ENCODE results near the gene TASP1.
"Not testable (repeated sequence)": the region's sequence is repeated elsewhere in the genome, so short reads cannot be mapped to it uniquely, and the experiment has no call there.

The TASP1 gene

DNA sequence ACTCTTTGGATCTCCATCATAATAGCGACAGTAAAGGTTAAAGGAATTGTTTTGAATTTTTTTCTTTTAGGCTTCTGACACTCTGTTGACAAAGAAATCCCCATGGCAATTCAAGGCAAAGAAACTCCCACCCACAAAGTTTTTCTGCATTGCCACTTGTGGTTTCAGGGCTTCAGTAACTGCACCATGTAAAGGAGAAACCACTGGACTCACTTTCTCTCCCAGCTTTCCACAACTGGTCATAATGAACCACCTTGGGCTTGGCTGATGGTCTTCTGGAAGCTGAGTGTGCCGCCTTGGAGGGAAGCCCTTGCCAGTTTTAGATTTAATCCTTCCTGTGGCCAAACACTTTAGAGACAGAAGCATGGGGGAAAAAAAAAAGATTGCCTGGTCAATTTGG, 254.6 kb downstream of the TASP1 start:
- DNase-seq: no peak

DNA sequence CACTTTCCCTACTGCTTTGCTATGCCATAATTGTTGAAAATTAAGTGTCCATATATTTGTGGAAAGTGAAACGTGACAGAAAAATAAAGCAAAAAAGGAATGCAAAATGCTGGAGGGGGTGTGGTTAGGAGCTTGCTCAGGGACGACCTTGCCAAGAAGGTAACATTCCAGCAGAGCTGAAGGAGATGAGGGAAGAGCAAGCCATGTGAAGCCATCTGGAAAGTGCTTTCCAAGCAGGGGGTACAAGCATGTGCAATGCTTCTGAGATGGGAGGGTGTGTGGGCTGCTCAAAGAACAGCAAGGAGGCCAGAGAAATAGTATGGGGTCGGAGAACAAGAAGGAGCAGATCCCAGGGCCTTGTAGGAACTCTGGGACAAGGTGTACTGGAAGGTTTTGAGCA, 255.9 kb downstream of the TASP1 start:
- DNase-seq: no peak

DNA sequence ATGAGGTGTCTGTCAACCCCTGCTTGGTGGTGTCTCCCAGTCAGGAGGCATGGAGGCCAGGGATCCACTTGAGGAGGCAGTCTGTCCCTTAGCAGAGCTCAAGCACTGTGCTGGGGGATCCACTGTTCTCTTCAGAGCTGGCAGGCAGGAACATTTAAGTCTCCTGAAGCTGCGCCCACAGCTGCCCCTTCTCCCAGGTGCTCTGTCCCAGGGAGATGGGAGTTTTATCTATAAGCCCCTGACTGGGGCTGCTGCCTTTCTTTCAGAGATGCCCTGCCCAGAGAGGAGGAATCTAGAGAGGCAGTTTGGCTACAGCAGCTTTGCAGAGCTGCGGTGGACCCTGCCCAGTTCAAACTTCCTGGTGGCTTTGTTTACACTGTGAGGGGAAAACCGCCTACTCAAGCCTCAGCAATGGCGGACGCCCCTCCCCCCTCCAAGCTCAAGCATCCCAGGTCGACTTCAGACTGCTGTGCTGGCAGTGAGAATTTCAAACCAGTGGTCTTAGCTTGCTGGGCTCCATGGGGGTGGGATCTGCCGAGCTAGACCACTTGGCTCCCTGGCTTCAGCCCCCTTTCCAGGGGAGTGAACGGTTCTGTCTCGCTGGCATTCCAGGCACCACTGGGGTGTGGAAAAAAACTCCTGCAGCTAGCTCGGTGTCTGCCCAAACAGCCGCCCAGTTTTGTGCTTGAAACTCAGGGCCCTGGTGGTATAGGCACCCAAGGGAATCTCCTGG, 258.1 kb downstream of the TASP1 start:
- not testable (repeated sequence) for DNase-seq

DNA sequence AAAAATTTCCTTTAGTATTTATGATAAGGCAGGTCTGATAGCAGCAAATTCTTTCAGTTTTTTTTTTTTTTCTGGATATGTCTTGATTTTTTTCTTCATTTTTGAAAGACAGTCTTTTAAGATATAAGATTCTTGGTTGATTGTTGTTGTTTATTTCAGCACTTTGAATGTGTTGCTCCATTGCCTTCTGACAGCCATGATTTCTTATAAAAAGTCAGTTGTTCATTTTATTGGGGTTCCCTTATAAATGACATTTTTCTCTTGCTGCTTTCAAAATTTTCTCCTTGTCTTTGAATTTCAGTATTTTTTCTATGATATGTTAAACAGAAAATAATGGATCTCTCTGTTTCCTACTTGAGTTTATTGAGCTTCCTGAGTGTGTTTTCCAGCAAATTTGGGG, 265.3 kb downstream of the TASP1 start:
- no peak for DNase-seq

DNA sequence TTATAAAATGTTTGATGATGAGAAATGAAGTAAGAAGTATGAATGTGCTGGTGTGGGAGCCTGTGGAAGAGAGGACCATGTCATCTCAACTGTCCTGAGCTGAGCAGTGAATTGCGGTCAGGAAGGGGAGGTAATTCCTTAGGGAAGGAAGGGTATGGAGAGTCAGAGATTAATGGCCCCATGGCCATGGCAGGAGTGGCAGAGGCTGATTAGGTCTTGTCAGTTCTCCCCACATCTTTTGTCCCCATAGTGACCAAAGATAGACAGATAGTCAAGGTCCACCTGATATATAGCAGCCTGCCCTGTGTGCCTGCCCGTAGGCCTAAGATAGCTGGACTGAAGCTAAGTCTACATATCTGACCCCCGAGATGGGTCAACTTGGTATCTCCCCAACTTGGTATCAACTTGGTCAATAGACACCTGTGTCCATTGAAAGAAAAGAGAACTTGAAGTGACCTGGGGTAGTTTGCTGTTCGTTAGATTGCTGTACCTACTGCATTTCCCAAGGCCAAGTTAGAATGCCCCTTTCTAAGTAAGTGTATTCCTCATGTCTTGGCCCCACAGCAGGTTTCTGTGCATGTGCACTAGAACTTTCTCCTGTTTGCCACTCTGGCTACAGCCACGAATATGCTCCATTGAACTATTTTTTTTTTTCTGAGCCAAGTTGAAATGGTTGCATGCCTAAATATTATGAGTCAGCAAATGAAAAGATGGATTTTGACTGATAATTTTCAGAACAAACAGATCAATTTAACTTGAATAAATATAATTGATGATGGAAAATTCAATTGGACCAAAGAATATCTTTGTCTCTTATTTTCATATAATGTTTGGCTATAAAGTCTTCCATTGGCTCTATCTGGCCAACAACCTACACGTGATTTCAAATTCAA, 274.2 kb downstream of the TASP1 start:
- no peak for DNase-seq

DNA sequence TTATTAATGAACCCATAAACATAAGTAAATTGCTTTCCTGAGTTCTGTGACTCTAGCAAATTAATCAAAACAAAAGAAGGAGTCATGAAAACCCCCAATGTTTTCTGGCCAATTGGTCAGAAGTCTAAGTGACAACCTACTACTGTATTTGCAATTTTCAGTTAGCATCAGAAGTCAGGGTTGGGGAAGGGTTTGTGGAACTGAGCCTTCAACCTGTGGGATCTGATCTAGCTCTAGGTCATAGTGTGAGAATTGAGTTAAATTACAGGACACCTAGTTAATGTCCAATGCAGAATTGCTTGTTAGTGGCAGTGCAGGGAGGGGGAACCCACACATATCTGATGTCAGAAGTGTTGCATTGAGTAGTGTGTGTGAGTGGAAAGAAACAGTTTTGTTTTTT, 275.3 kb downstream of the TASP1 start:
- DNase-seq: no peak

DNA sequence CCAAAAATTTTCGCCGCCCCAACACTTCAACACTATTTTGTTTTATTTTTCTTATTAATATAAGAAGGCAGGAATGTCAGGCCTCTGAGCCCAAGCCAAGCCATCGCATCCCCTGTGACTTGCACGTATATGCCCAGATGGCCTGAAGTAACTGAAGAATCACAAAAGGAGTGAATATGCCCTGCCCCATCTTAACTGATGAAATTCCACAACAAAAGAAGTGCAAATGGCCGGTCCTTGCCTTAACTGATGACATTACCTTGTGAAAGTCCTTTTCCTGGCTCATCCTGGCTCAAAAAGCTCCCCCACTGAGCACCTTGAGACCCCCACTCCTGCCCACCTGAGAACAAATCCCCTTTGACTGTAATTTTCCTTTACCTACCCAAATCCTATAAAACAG, 276.6 kb downstream of the TASP1 start:
- not testable (repeated sequence) for DNase-seq

DNA sequence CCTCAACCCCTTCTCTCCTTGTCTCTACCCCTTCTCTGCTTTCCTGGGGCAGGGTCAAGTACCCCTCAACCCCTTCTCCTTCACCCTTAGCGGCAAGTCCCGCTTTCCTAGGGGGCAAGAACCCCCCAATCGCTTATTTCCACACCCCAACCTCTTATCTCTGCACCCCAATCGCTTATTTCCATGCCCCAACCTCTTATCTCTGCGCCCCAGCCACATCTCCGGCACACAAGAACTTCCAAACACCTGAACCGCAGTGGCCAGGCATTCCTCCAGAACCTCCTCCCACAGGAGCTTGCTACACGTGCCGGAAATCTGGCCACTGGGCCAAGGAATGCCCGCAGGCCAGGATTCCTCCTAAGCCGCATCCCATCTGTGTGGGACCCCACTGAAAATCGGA, 279.8 kb downstream of the TASP1 start:
- not testable (repeated sequence) for DNase-seq

DNA sequence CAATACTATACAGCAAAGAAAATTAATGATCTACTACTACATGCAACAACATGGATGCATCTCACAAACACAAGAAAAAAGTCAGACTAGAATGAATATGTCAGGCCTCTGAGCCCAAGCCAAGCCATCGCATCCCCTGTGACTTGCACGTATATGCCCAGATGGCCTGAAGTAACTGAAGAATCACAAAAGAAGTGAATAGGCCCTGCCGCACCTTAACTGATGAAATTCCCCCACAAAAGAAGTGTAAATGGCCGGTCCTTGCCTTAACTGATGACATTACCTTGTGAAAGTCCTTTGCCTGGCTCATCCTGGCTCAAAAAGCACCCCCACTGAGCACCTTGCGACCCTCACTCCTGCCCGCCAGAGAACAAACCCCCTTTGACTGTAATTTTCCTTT, 280.9 kb downstream of the TASP1 start:
- DNase-seq: not testable (repeated sequence)

DNA sequence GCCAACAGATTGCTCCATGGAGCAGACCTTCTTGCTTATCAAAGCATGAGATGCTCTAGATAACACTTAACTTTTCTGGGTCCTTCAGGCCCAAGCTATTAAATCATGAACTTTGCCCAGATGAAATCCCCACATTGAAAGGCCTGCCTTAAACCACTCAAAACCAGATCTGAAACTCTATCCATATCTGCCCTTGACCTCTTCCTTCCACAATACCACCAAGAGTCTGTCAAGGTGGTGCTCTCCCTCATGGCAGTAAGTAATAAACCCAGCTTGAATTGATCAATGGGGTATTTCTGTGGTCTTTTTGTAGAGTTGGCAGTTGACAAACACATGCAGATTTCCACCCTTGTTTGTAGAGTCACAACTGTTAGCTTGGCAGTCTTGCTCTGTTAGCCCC, 282.1 kb downstream of the TASP1 start:
- no peak for DNase-seq

DNA sequence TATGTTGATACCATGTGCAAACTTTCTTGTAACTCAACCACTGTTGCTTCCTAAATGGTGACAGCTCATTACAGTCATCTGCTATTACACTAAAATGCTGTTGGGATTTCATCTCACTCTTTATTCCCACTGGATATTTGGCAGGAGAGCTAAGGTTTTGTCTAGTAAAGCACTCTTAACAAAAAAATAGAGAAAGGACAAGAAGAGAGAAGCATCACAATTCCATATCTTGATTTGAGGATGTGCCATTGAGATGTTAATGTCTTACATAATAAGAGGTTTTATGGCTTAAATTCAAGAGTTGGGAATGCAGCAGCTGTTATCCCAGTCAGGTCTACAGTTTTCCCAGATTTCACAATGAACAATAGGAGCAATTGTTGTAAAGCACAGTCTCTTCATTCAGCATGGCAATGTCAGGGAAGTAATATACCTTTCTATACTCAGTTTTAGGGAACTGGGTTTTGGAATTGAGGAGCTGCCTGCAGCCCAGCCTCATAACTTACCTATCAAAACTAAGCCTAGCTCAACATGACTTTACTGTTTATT, 282.7 kb downstream of the TASP1 start:
- no peak for DNase-seq

DNA sequence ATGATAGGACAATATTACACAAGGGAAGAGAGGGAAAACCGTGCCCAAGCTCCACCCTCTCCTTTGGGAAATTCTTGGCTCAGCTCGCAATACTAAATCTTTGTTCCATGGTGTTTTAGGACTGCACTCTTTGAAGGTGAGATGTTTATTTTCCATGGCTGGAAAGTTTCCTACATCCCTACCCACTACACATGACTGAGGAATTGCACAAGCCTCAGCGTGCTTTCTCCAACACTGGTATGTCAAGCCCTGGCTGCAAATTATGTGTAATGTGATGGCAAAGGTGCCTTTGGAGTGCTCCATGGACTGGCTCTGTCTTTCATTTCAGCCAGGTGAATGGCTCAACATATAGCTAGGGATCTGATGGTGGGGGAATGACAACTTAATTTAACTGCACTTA, 283.3 kb downstream of the TASP1 start:
- no peak for DNase-seq

DNA sequence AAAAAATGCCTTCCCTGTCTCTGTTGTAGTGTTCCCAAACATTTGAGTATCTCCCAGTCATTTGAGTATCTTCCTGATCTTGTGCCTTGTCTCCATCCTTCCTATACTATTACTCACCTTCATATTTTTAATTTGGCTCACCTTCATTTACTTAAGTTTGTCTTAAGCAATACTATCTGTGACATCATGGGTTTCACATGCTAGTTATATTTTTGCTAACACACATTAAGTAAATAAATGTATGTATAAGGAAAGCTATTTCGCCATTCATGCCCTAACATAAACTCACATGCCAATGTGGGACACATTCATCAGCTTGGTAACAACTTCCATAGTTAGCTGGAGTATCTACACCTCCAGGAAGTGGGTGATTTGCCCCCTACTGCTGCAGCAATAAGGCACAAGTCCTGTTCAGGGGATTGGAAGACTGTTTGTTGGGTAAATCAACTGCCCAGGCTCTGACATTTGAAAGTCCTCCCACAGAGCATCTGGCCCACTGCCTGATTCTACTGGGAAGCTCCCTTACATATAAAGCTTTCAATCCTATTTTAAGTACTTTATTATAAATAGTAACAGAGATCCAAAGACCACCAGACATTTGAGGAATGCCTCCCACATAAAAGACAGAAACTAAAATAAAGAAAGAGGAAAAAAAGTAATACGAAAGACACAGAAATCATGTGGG, 285.3 kb downstream of the TASP1 start:
- DNase-seq: no peak

DNA sequence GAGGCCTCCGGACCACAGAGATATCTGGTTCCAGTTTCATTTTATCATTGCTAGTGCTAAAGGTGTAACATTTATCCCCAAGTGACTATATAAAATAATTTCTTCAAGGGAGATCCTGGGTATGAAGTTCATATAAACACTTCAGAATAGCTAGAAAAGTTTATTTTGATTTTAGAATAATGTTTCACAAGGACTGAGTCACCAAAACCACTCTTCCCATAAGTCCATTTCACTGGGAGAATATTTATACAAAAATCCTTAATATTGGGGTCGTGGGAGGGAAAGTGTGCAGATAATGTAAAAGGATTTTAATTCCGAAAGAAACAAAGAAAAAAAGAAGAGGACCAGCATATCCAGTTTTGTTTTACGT, 289.5 kb downstream of the TASP1 start:
- no peak for DNase-seq

DNA sequence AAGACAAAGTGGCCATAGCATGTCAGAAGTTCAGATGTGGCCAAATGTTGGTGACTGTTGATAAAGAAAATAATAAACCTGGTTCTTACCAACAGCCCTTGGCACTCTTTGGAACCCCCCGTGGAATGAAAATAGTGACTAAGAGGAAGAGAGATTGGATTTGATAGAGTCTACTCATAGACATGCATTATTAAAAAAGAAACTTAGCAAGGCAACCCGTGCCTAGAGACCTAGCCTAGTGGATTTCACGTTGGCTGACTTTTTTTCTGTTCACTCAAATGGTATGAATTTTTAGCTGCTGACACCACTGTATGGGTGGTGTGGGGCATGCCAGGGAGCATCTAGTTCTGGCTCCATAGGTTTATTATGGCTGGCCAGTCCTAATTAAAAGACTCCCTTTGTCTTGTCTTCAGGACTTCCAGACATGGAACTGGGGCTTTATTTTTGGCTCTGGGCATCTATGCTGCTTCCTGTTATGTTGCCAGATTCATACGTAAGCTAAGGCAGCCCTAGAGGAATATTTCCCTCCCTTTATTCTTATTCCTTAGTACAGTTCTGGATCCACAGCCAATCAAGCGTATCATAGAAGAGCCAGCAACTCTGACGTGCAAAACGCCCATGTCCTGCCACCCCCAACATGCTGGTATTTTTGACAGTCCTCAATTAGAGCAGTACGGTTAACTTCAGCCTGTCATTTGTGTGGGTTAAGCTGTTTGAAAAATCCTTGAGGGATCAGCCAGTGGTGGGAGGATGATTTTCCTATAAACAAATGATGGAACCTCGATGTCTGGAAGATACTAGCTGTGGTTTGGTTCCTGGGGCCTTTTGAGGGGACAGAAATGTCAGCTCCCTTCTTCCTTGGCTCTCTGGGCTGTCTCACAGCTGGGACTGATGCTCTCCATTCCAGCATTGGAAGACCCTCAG, 290.2 kb downstream of the TASP1 start:
- DNase-seq: no peak

DNA sequence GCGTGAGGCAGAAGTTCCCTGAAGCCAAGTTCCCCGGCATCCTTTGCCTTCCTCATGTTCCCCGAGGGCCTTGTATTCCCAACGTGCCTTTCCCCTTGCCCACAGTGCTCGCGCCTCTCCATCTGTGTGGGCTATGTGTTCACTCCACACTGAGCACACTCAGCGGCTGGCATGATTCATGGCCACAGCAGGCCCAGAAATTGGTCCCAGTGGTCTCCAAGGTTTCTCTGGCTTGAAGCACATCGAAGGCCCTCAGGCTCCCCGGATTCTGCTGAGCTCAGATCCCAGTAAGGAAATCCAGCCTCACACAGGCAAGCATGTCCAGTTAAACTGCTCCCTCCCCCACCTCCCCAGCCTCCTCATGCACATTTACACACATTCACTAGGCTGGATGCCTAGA, 294.1 kb downstream of the TASP1 start:
- no peak for DNase-seq

DNA sequence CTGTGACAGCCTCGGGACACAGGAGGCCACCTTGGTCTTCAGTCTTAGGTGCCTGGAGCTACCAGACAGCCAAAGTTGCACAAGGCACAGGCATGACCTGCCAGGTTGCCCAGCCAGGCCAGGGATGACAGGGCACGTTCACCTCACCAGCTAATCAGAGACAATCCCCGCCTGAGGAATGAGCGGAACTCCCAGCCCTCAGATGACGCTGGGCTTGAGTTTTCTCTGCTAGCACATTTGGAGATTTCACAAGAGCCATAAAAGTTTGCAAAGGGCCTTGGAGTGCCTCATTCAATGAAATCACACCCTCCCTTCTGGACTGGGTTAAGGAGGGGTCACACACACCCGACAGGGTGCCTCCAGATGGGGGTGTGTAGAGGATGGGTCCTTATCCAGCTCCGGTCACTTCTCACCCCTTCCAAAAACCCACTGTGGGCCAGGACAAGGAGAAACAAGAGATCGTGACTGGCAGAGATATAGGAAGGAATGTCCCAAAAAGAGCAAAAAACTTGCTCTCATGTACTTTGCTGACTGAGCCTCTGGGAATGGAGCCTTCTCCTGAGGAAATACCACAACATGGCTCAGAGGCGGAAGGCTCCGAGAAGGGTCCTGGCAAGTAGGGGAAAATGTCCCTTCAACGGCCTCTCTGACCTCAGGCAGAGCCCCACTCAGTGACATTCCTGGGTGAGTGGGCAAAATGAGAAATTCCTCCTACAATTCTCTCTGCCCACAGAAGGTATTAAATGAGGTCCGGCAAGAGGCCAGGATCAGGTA, 296.1 kb downstream of the TASP1 start:
- no peak for DNase-seq

DNA sequence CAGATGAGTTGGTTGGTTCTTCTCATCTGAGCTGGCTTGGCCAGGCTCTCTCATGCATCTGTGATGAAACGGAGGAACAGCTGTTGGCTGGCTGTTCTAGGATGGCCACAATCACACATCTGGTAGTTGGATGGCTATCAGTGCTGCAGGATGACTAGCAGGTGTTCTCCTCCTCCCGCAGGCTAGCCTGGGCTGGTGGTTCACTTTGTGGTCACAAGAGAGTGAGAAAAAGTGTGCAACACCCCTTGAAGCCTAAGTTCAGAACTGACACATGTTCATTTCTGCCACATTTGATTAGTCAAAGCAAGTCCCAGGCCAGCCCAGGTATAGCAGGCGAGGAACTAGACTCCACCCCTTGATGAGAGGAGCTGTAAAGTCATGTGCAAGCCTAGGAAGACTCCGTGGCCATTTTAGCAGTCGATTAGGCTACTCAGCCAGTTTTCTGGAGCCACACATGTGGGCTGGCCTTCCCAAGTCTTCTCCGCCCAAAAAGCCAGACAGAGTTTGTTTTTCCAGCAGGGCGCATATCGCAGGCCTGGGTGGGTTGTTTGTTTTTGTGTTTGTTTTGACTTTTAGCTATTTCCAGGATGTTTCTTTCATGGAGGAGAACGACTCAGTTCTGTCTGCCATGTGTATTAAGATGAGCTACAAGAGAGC, 296.9 kb downstream of the TASP1 start:
- no peak for DNase-seq

DNA sequence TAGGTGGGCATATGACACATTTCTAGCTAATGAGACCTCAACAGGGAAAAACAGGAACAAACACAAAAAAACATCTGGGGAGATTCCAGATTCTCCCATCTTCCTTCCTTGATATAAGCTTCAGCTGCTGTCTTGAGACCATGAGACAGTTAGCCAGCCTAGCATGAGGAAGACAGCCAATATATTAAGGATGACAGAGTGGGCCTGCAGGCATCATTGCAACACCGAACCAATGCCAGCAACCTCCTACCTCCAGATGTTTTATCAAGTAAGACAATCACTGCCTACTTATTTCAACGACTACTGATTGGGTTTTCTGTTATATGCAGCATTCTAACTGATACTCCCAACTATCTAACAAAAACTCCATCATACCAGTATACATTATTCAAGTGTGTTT, 298.6 kb downstream of the TASP1 start:
- DNase-seq: no peak

All from NCI-H1092 treated with DMSO at 0.1 percent for 48 hours (cell line).